LNCaP clone FGC (cell line): Measurements from ENCODE around the gene GABRD.

Source experiments
- DNase-seq: peaks from one replicate; pipeline ENCODE4 v3.0.0-alpha.2; 2011; ENCODE audit warnings: low read depth
- H3K4me3 ChIP-seq: 2 replicates; pipeline ENCODE4 v1.5.1; 2011; ENCODE audit warnings: mild to moderate bottlenecking, low read depth, low read length, control low read depth
- CTCF ChIP-seq: IDR thresholded peaks from 2 replicates; pipeline ENCODE4 v1.5.1; 2012; ENCODE audit warnings: mild to moderate bottlenecking; ENCODE audit not compliant: control insufficient read depth, insufficient read depth; ENCODE audit errors: extremely low read depth

GABRD gene

GRCh38 chr1:2019571-2020309 is 595 bp downstream of the GABRD start:
- H3K4me3 ChIP-seq: no peak overlapping the region
- no peak for TF ChIP-seq CTCF
- DNase-seq: no peak

- DNase-seq: no peak
- no peak overlapping the region for H3K4me3 ChIP-seq
- no peak for TF ChIP-seq CTCF
These were observed 1.1 kb downstream of the GABRD start for GRCh38 chr1:2020310-2020655.

GRCh38 chr1:2021550-2021949 is 2.4 kb downstream of the GABRD start:
- no peak for TF ChIP-seq CTCF
- no peak overlapping the region for H3K4me3 ChIP-seq
- DNase-seq: no peak

- no peak for DNase-seq
- no peak overlapping the region for H3K4me3 ChIP-seq
- TF ChIP-seq CTCF: no peak
These were observed 3.1 kb downstream of the GABRD start for GRCh38 chr1:2022063-2022770.

GRCh38 chr1:2023187-2023586 is 4.0 kb downstream of the GABRD start:
- TF ChIP-seq CTCF: no peak
- no peak overlapping the region for H3K4me3 ChIP-seq
- no peak for DNase-seq

- DNase-seq: no peak
- no peak for TF ChIP-seq CTCF
- H3K4me3 ChIP-seq: no peak overlapping the region
These were observed 5.3 kb downstream of the GABRD start for GRCh38 chr1:2024451-2024850.
